ENCODE data around the gene TCEAL4.
"Not testable (repeated sequence)": the region's sequence is repeated elsewhere in the genome, so short reads cannot be mapped to it uniquely, and the experiment has no call there.

DNA sequence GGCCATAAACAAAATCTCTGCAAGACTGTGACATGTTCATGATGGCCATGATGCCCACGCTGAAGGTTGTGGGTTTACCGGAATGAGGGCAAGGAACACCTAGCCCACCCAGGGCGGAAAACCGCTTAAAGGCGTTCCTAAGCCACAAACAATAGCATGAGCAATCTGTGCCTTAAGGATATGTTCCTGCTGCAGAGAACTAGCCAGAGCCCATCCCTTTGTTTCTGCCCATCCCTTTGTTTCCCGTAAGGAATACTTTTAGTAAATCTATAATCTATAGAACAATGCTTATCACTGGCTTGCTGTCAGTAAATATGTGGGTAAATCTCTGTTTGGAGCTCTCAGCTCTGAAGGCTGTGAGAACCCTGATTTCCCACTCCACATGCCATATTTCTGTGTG, 9.9 kb downstream of the TCEAL4 start:
- TF ChIP-seq, protein P1, sequence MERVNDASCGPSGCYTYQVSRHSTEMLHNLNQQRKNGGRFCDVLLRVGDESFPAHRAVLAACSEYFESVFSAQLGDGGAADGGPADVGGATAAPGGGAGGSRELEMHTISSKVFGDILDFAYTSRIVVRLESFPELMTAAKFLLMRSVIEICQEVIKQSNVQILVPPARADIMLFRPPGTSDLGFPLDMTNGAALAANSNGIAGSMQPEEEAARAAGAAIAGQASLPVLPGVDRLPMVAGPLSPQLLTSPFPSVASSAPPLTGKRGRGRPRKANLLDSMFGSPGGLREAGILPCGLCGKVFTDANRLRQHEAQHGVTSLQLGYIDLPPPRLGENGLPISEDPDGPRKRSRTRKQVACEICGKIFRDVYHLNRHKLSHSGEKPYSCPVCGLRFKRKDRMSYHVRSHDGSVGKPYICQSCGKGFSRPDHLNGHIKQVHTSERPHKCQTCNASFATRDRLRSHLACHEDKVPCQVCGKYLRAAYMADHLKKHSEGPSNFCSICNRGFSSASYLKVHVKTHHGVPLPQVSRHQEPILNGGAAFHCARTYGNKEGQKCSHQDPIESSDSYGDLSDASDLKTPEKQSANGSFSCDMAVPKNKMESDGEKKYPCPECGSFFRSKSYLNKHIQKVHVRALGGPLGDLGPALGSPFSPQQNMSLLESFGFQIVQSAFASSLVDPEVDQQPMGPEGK (CRISPR knock-in tag; IDR thresholded peaks at IDR 0.05; ENCODE audit: borderline replicate concordance): not testable (repeated sequence)
- not testable (repeated sequence) for TF ChIP-seq ZFP30 (CRISPR knock-in tag; IDR thresholded peaks at IDR 0.05); ESRRG (CRISPR knock-in tag; IDR thresholded peaks at IDR 0.05); ZC3H10 (CRISPR knock-in tag; IDR thresholded peaks at IDR 0.05); GLIS3 (CRISPR knock-in tag; IDR thresholded peaks at IDR 0.05); BACH2 (CRISPR knock-in tag; IDR thresholded peaks at IDR 0.05; ENCODE audit: borderline replicate concordance); RARB (CRISPR knock-in tag; IDR thresholded peaks at IDR 0.05); OSR1 (CRISPR knock-in tag; IDR thresholded peaks at IDR 0.05); ZFP3 (CRISPR knock-in tag; IDR thresholded peaks at IDR 0.05)
- TF ChIP-seq, protein P2, sequence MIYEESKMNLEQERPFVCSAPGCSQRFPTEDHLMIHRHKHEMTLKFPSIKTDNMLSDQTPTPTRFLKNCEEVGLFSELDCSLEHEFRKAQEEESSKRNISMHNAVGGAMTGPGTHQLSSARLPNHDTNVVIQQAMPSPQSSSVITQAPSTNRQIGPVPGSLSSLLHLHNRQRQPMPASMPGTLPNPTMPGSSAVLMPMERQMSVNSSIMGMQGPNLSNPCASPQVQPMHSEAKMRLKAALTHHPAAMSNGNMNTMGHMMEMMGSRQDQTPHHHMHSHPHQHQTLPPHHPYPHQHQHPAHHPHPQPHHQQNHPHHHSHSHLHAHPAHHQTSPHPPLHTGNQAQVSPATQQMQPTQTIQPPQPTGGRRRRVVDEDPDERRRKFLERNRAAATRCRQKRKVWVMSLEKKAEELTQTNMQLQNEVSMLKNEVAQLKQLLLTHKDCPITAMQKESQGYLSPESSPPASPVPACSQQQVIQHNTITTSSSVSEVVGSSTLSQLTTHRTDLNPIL (CRISPR knock-in tag; IDR thresholded peaks at IDR 0.05; ENCODE audit: low read depth): not testable (repeated sequence)
- TF ChIP-seq, protein P3, sequence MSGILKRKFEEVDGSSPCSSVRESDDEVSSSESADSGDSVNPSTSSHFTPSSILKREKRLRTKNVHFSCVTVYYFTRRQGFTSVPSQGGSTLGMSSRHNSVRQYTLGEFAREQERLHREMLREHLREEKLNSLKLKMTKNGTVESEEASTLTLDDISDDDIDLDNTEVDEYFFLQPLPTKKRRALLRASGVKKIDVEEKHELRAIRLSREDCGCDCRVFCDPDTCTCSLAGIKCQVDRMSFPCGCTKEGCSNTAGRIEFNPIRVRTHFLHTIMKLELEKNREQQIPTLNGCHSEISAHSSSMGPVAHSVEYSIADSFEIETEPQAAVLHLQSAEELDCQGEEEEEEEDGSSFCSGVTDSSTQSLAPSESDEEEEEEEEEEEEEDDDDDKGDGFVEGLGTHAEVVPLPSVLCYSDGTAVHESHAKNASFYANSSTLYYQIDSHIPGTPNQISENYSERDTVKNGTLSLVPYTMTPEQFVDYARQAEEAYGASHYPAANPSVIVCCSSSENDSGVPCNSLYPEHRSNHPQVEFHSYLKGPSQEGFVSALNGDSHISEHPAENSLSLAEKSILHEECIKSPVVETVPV (CRISPR knock-in tag; IDR thresholded peaks at IDR 0.05): not testable (repeated sequence)

All from SK-N-SH treated with all-trans-retinoic acid at 6 μM for 48 hours (cell line).